ENCODE measurements around the gene CENPU.

CENPU gene

GRCh38 chr4:184649026-184649970 is 84.6 kb downstream of the CENPU start, which contains the start of the genes CASP3 and PRIMPOL (continued):
- no peak for TF ChIP-seq ZNF292 (tag by site-specific recombination; IDR thresholded peaks at IDR 0.05; ENCODE audit: borderline replicate concordance, low read depth)
- no peak for TF ChIP-seq ZSCAN18 (tag by site-specific recombination; IDR thresholded peaks at IDR 0.05)
- TF ChIP-seq ZNF830 (tag by site-specific recombination; IDR thresholded peaks at IDR 0.05; ENCODE audit: low read depth): no peak
- TF ChIP-seq ZSCAN4 (tag by site-specific recombination; IDR thresholded peaks at IDR 0.05): no peak
- TF ChIP-seq ZNF777 (tag by site-specific recombination; IDR thresholded peaks at IDR 0.05; ENCODE audit: borderline replicate concordance): no peak
- TF ChIP-seq ZNF580 (tag by site-specific recombination; IDR thresholded peaks at IDR 0.05): no peak
- TF ChIP-seq ZNF530 (tag by site-specific recombination; IDR thresholded peaks at IDR 0.05; ENCODE audit: low read depth): no peak
- peak; percentile 83 for TF ChIP-seq ZBTB26 (tag by site-specific recombination; optimal IDR thresholded peaks at IDR 0.05)
- TF ChIP-seq ZNF26 (tag by site-specific recombination; IDR thresholded peaks at IDR 0.05): no peak
- no peak for TF ChIP-seq ZNF701 (tag by site-specific recombination; IDR thresholded peaks at IDR 0.05)
- no peak for TF ChIP-seq ZSCAN5A (tag by site-specific recombination; IDR thresholded peaks at IDR 0.05)
- TF ChIP-seq ZNF274 (IDR thresholded peaks at IDR 0.05; ENCODE audit: low read length): no peak
- TF ChIP-seq ZNF274 (tag by site-specific recombination; IDR thresholded peaks at IDR 0.05; ENCODE audit: borderline replicate concordance): no peak
- TF ChIP-seq KLF10 (tag by site-specific recombination; IDR thresholded peaks at IDR 0.05): peak; percentile 86
- no peak for TF ChIP-seq ZNF48 (tag by site-specific recombination; IDR thresholded peaks at IDR 0.05)
- no peak for TF ChIP-seq ZNF555 (tag by site-specific recombination; conservative IDR thresholded peaks at IDR 0.05)
- no peak for TF ChIP-seq ZNF571 (tag by site-specific recombination; IDR thresholded peaks at IDR 0.05)
- no peak for TF ChIP-seq ZNF175 (tag by site-specific recombination; IDR thresholded peaks at IDR 0.05)
- TF ChIP-seq OSR2 (tag by site-specific recombination; IDR thresholded peaks at IDR 0.05): no peak
- no peak for TF ChIP-seq ZNF624 (tag by site-specific recombination; IDR thresholded peaks at IDR 0.05)
- TF ChIP-seq ZNF433 (tag by site-specific recombination; IDR thresholded peaks at IDR 0.05; ENCODE audit: low read depth): no peak
- TF ChIP-seq ZFHX2 (tag by site-specific recombination; conservative IDR thresholded peaks at IDR 0.05): peak; percentile 94
- no peak for TF ChIP-seq ZBTB21 (tag by site-specific recombination; IDR thresholded peaks at IDR 0.05)
- TF ChIP-seq KLF8 (tag by site-specific recombination; IDR thresholded peaks at IDR 0.05): peak; percentile 62; the same call in 1 of the 2 replicates
- TF ChIP-seq ELK4 (IDR thresholded peaks at IDR 0.05; ENCODE audit: borderline replicate concordance, low read depth, low read length): no peak
- TF ChIP-seq SCRT1 (tag by site-specific recombination; IDR thresholded peaks at IDR 0.05; ENCODE audit: borderline replicate concordance): no peak
- no peak for TF ChIP-seq ZNF24 (tag by site-specific recombination; IDR thresholded peaks at IDR 0.05)
- no peak for TF ChIP-seq ZNF184 (tag by site-specific recombination; IDR thresholded peaks at IDR 0.05)
- no peak for TF ChIP-seq ZBTB17 (tag by site-specific recombination; IDR thresholded peaks at IDR 0.05)
- TF ChIP-seq ZNF121 (tag by site-specific recombination; IDR thresholded peaks at IDR 0.05): no peak
- peak; percentile 85 for TF ChIP-seq KLF1 (tag by site-specific recombination; IDR thresholded peaks at IDR 0.05)
- peak; percentile 68 for TF ChIP-seq SP3 (tag by site-specific recombination; IDR thresholded peaks at IDR 0.05)
- no peak for TF ChIP-seq ZNF416 (tag by site-specific recombination; IDR thresholded peaks at IDR 0.05)

All from HEK293 (cell line).